Measurements from ENCODE around the gene YPEL4.

Gene YPEL4

DNA sequence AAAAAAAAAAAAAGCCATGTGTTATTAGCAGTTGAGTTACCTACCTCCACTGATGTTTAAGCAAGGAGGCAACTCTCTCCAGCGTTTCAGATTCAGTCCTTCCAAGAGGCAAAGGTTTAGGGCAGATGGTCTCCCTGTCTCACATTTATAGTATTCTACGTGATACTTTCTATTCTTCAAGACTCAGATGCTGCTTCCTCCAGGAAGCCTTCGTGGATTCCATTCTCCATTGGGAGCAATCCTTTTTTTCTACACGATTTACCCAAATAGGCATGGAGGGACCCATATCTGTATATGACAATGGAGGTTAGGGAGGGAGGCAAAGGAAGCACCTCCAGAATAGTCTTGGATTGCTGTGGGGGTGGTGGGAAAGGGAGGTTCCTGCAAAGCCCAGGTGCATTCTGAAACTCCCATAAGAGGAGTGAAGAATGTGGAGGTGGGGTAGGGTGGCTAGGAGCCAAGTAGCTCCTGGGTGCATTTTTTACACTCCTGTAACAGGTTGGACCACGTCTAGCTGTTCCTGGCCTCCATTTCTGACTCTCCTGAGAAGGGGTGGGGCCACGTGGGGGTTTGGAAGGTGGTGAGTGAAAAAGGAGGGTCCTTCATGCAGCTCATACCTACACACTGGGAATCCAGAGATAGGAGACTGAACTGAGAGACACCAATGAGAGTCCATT, 16.2 kb downstream of the YPEL4 start:
- Histone ChIP-seq H2AK5ac (ENCODE audit: low read length, severe bottlenecking) (no peak overlapping the region), H2BK120ac (ENCODE audit: low read depth, low read length) (no peak overlapping the region), H4K91ac (ENCODE audit: low read length) (no peak overlapping the region), H3K79me1 (replicated peaks; ENCODE audit: low read length, poor library complexity, severe bottlenecking) (peaks cover 5% of the 10 kb centered on the region), H3K4me2 (ENCODE audit: low read length, poor library complexity, severe bottlenecking) (no peak overlapping the region), H2BK5ac (ENCODE audit: low read depth, low read length, poor library complexity, severe bottlenecking) (no peak overlapping the region), H3K27ac (ENCODE audit: low read length, poor library complexity, severe bottlenecking) (no peak overlapping the region), H3K9me3 (ENCODE audit: control insufficient read depth, low read length) (no peaks in the 10 kb centered on the region), H3K4me3 (ENCODE audit: insufficient read depth in 1 of 2, low read depth in 1 of 2, low read length in 2 of 2) (no peak overlapping the region), H3K18ac (ENCODE audit: low read depth in 1 of 2, low read length in 2 of 2) (no peak overlapping the region), H2BK15ac (ENCODE audit: low read depth, poor library complexity, severe bottlenecking) (no peak overlapping the region), H3K14ac (ENCODE audit: low read length in 2 of 2) (no peak overlapping the region), H2AFZ (ENCODE audit: low read depth, low read length) (no peak overlapping the region), H4K8ac (ENCODE audit: low read length) (no peak overlapping the region), H3K4me1 (ENCODE audit: control insufficient read depth, insufficient read depth, low read depth, low read length) (peaks cover 6% of the 10 kb centered on the region), H3K23ac (ENCODE audit: low read length in 2 of 2) (no peak overlapping the region), H3K4ac (ENCODE audit: low read depth in 1 of 2, low read length in 2 of 2) (no peak overlapping the region), H3K9ac (ENCODE audit: low read length) (no peak overlapping the region), H3K27me3 (ENCODE audit: control insufficient read depth in 1 of 2, insufficient read depth in 1 of 2, low read length in 2 of 2) (peaks cover 27 to 32% of the 10 kb centered on the region in 2 experiments), H2BK12ac (ENCODE audit: low read length in 2 of 2) (no peak overlapping the region), H3K36me3 (ENCODE audit: control insufficient read depth in 1 of 2, insufficient read depth in 2 of 2, low read depth in 1 of 2, low read length in 2 of 2) (no peaks in the 10 kb centered on the region)
- DNase-seq, result no peak
- 84% methylated on average over 5 of the region's 6 CpGs for WGBS

DNA sequence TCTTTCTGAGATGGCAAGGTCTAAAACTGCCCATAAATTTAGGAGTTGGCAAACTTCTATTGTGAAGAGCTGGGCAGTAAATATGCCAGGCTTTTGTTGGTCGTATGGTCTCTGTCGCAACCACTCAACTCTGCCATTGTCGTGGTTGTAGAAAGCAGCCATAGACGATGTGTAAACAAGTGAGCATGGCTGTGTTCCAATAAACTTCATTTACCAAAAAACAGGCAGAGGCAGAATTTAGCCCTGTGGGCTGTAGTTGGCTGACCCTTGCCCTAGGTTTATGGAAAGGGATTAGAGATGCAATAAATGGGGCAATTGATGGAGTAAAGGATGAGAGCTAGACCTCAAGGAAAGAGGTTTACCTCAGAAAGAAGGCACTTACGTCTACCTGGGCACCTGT, 17.6 kb downstream of the YPEL4 start:
- Histone ChIP-seq H3K79me1 (replicated peaks; ENCODE audit: low read length, poor library complexity, severe bottlenecking) (no peaks in the 10 kb centered on the region), H2AK5ac (ENCODE audit: low read length, severe bottlenecking) (no peak overlapping the region), H3K9ac (ENCODE audit: low read length) (no peak overlapping the region), H3K23ac (ENCODE audit: low read length in 2 of 2) (no peak overlapping the region), H2BK5ac (ENCODE audit: low read depth, low read length, poor library complexity, severe bottlenecking) (no peak overlapping the region), H3K4me1 (ENCODE audit: control insufficient read depth, insufficient read depth, low read depth, low read length) (no peaks in the 10 kb centered on the region), H3K4me2 (ENCODE audit: low read length, poor library complexity, severe bottlenecking) (no peak overlapping the region), H4K8ac (ENCODE audit: low read length) (no peak overlapping the region), H3K4ac (ENCODE audit: low read depth in 1 of 2, low read length in 2 of 2) (no peak overlapping the region), H4K91ac (ENCODE audit: low read length) (no peak overlapping the region), H3K27ac (ENCODE audit: low read length, poor library complexity, severe bottlenecking) (no peak overlapping the region), H2AFZ (ENCODE audit: low read depth, low read length) (no peak overlapping the region), H2BK120ac (ENCODE audit: low read depth, low read length) (no peak overlapping the region), H3K18ac (ENCODE audit: low read depth in 1 of 2, low read length in 2 of 2) (no peak overlapping the region), H3K14ac (ENCODE audit: low read length in 2 of 2) (no peak overlapping the region), H3K9me3 (ENCODE audit: control insufficient read depth, low read length) (no peaks in the 10 kb centered on the region), H3K36me3 (ENCODE audit: control insufficient read depth in 1 of 2, insufficient read depth in 2 of 2, low read depth in 1 of 2, low read length in 2 of 2) (no peaks in the 10 kb centered on the region), H3K4me3 (ENCODE audit: insufficient read depth in 1 of 2, low read depth in 1 of 2, low read length in 2 of 2) (no peak overlapping the region), H2BK15ac (ENCODE audit: low read depth, poor library complexity, severe bottlenecking) (no peak overlapping the region), H3K27me3 (ENCODE audit: control insufficient read depth in 1 of 2, insufficient read depth in 1 of 2, low read length in 2 of 2) (peaks cover 27 to 32% of the 10 kb centered on the region in 2 experiments), H2BK12ac (ENCODE audit: low read length in 2 of 2) (no peak overlapping the region)
- 46% methylated on average over 5 of the region's 5 CpGs for WGBS
- no peak for DNase-seq

DNA sequence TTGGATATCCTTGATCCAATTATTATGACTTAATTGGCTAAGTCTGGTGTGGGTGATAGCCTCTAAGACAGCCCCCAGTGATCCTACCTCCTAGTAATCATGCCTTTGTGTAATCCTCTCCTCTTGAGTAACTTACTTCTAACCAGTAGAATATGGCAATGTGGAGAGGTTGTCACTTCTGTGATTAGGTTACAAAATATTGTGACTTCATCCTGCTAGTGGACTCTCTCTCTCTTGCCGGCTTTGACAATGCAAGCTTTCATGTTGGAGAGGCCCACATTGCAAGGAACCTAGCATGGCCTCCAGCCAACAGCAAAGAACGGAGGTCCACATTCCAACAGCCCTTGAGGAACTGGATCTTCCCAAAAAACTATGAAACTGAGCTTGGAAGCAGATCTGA, 19.5 kb downstream of the YPEL4 start:
- no peak overlapping the region for H4K8ac ChIP-seq (ENCODE audit: low read length)
- no peak overlapping the region for H2BK15ac ChIP-seq (ENCODE audit: low read depth, poor library complexity, severe bottlenecking)
- no peak overlapping the region for H4K91ac ChIP-seq (ENCODE audit: low read length)
- no peaks in the 10 kb centered on the region for H3K9me3 ChIP-seq (ENCODE audit: control insufficient read depth, low read length)
- no peak overlapping the region for H3K9ac ChIP-seq (ENCODE audit: low read length)
- H2BK12ac ChIP-seq (ENCODE audit: low read length in 2 of 2), result no peak overlapping the region
- no peak overlapping the region for H2BK120ac ChIP-seq (ENCODE audit: low read depth, low read length)
- no peaks in the 10 kb centered on the region for H3K4me1 ChIP-seq (ENCODE audit: control insufficient read depth, insufficient read depth, low read depth, low read length)
- no peak overlapping the region for H3K23ac ChIP-seq (ENCODE audit: low read length in 2 of 2)
- no peak overlapping the region for H2AFZ ChIP-seq (ENCODE audit: low read depth, low read length)
- no peak for DNase-seq
- H3K79me1 ChIP-seq (replicated peaks; ENCODE audit: low read length, poor library complexity, severe bottlenecking), result no peaks in the 10 kb centered on the region
- no peak overlapping the region for H2AK5ac ChIP-seq (ENCODE audit: low read length, severe bottlenecking)
- H3K14ac ChIP-seq (ENCODE audit: low read length in 2 of 2), result no peak overlapping the region
- no peak overlapping the region for H3K4ac ChIP-seq (ENCODE audit: low read depth in 1 of 2, low read length in 2 of 2)
- peaks cover 27 to 32% of the 10 kb centered on the region in 2 experiments for H3K27me3 ChIP-seq (ENCODE audit: control insufficient read depth in 1 of 2, insufficient read depth in 1 of 2, low read length in 2 of 2)
- no peak overlapping the region for H3K18ac ChIP-seq (ENCODE audit: low read depth in 1 of 2, low read length in 2 of 2)
- H3K4me3 ChIP-seq (ENCODE audit: insufficient read depth in 1 of 2, low read depth in 1 of 2, low read length in 2 of 2), result no peak overlapping the region
- 95% methylated on average over 2 of the region's 2 CpGs for WGBS
- H2BK5ac ChIP-seq (ENCODE audit: low read depth, low read length, poor library complexity, severe bottlenecking), result no peak overlapping the region
- H3K4me2 ChIP-seq (ENCODE audit: low read length, poor library complexity, severe bottlenecking), result no peak overlapping the region
- no peak overlapping the region for H3K27ac ChIP-seq (ENCODE audit: low read length, poor library complexity, severe bottlenecking)
- no peaks in the 10 kb centered on the region for H3K36me3 ChIP-seq (ENCODE audit: control insufficient read depth in 1 of 2, insufficient read depth in 2 of 2, low read depth in 1 of 2, low read length in 2 of 2)

DNA sequence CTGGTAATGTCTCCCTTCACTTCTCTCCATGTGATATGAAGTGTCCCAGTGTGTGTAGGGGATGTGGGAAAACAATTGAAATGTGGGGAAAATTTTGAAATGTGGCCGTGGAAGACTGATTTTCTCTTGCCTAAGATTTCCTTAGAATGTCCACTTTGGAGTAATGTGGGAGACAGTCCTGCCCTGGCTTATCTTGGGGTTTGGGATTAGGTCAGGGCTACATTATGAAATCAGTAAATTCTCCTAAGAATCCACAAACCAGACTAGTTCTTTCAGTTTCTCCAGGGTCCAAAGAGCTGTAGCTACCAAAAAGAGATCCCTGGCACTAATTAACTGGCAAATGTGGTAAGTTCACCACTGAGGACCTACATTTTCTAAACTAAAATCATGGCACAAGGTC, 22.8 kb downstream of the YPEL4 start:
- no peak overlapping the region for H3K14ac ChIP-seq (ENCODE audit: low read length in 2 of 2)
- H3K27me3 ChIP-seq (ENCODE audit: control insufficient read depth in 1 of 2, insufficient read depth in 1 of 2, low read length in 2 of 2), result peaks cover 5 to 8% of the 10 kb centered on the region in 2 experiments
- no peak overlapping the region for H2AFZ ChIP-seq (ENCODE audit: low read depth, low read length)
- no peak overlapping the region for H2BK12ac ChIP-seq (ENCODE audit: low read length in 2 of 2)
- H2AK5ac ChIP-seq (ENCODE audit: low read length, severe bottlenecking), result no peak overlapping the region
- WGBS, result 100% methylated on average over 1 of the region's 1 CpG
- H3K9ac ChIP-seq (ENCODE audit: low read length), result no peak overlapping the region
- H3K79me1 ChIP-seq (replicated peaks; ENCODE audit: low read length, poor library complexity, severe bottlenecking), result no peaks in the 10 kb centered on the region
- no peaks in the 10 kb centered on the region for H3K36me3 ChIP-seq (ENCODE audit: control insufficient read depth in 1 of 2, insufficient read depth in 2 of 2, low read depth in 1 of 2, low read length in 2 of 2)
- H3K4me2 ChIP-seq (ENCODE audit: low read length, poor library complexity, severe bottlenecking), result no peak overlapping the region
- H2BK120ac ChIP-seq (ENCODE audit: low read depth, low read length), result no peak overlapping the region
- no peak overlapping the region for H2BK5ac ChIP-seq (ENCODE audit: low read depth, low read length, poor library complexity, severe bottlenecking)
- H3K18ac ChIP-seq (ENCODE audit: low read depth in 1 of 2, low read length in 2 of 2), result no peak overlapping the region
- H4K8ac ChIP-seq (ENCODE audit: low read length), result no peak overlapping the region
- H3K4ac ChIP-seq (ENCODE audit: low read depth in 1 of 2, low read length in 2 of 2), result no peak overlapping the region
- H3K9me3 ChIP-seq (ENCODE audit: control insufficient read depth, low read length), result no peaks in the 10 kb centered on the region
- no peak overlapping the region for H2BK15ac ChIP-seq (ENCODE audit: low read depth, poor library complexity, severe bottlenecking)
- no peak overlapping the region for H3K27ac ChIP-seq (ENCODE audit: low read length, poor library complexity, severe bottlenecking)
- H3K4me1 ChIP-seq (ENCODE audit: control insufficient read depth, insufficient read depth, low read depth, low read length), result no peaks in the 10 kb centered on the region
- no peak overlapping the region for H4K91ac ChIP-seq (ENCODE audit: low read length)
- no peak for DNase-seq
- no peak overlapping the region for H3K4me3 ChIP-seq (ENCODE audit: insufficient read depth in 1 of 2, low read depth in 1 of 2, low read length in 2 of 2)
- no peak overlapping the region for H3K23ac ChIP-seq (ENCODE audit: low read length in 2 of 2)

Data from mesenchymal stem cell (in vitro differentiated cells and primary cell).